NK-92 (cell line): ENCODE measurements around the gene SH3RF2.
"Not testable (repeated sequence)": the region's sequence is repeated elsewhere in the genome, so short reads cannot be mapped to it uniquely, and the experiment has no call there.

Experiments used
- DNase-seq: peaks from one replicate; lab custom pipeline; 2025; ENCODE audit not compliant: unreplicated experiment; lab: John Stamatoyannopoulos, UW

The SH3RF2 gene

DNA sequence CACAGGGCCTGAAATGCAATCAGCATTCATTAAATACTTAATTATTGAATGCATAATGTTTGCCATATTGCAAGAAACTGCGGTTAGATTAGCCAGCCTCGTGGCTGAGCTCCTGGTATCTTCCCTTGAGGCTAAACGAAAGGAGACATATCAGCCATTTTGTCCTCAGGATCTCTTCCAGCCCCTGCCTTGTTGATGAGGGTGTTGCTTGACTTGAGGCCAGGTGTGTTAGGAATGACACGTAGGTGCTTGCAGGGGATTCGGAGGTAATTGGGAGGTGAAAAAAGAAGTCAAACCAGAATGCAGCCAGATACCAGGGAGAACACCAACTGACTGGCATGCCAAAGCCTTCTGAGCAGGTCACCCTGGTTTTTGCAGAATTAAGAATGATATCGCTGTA, 12.5 kb downstream of the SH3RF2 start:
- no peak for DNase-seq

DNA sequence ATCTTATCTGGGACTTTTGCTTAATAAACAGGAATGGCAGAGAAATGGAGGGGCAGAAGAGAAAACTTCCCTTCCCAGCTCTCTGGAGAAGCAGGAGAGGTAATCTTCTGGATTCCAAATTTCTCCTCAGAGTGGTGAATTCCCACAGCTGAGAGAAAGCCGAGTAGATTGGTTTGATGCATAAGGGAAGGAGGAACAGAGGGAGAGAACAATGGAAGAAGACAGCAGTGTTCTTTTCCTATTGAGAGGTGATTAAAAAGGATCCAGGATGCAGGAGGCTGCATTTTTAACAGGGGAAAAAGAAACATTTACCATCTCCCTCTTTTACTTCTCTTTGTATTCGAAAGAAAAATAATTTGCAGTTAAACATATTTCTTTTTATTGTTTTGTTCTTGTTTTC, 13.1 kb downstream of the SH3RF2 start:
- DNase-seq, result no peak

GRCh38 chr5:145951071-145951470, 14.7 kb downstream of the SH3RF2 start:
- DNase-seq, result no peak

DNA sequence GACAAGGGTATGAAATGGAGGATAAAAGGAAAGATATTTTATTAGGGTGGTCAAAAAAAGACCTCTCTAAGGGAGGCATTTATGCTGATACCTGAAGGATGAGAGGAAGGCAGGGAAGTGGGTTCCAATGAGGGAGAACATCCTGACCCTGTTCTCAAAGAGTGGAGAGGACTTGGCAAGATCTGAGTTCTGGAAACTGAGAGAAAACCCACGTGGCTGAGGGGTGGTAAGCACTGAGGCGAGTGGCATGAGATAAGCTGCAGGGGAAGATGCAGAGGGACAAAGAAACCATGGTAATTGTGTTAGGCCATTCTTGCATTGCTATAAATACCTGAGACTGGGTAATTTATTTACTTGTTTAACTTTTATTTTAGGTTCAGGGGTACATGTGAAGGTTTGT, 16.8 kb downstream of the SH3RF2 start:
- DNase-seq, result no peak

DNA sequence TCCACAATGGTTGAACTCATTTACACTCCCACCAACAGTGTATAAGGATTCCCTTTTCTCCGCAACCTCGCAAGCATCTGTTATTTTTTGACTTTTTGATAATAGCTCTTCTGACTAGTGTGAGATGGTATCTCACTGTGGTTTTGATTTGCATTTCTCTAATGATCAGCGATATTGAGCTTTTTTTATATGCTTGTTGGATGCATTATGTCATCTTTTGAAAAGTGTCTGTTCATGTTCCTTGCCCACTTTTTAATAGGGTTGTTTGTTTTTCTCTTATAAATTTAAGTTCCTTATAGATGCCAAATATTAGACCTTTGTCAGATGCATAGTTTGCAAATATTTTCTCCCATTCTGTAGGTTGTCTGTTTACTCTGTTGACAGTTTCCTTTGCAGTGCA, 17.8 kb downstream of the SH3RF2 start:
- DNase-seq, result not testable (repeated sequence)

DNA sequence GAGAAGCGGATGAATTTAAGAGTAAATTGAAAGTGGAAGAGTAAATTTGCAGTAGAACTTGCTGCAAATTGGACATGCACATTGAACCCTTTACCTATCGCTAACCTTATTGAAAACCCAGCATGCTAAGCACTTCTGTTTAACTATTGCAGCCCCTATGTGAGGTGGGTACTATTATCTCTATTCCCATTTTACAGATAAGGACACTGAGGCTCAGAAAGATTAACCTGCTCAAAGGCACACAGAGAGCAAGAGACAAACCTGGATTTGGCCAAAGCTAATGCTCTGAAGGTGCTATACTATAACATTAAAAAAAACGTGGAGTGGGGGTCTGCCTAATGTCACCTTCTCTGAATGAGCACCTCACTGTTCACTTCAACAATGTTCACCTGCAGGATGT, 21.0 kb downstream of the SH3RF2 start:
- DNase-seq, result no peak

DNA sequence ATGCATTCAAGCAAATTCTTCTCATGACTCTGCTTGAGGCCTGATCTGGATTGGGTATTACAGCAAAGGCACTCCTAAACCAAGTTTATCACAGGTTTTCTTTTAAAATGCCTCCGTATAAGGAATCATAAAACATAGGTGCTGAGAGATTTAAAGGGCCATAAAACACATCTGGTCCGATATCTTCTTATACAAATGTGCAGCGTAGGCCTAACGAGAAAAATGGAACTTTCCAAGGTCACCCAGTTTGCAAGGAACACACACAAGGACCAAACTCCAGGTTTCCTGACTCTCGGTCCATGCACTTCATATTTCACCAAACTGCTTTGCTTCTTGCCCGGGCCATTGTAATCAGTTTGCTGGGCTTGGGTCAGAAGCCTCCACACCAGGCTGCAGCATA, 22.1 kb downstream of the SH3RF2 start:
- DNase-seq, result no peak

DNA sequence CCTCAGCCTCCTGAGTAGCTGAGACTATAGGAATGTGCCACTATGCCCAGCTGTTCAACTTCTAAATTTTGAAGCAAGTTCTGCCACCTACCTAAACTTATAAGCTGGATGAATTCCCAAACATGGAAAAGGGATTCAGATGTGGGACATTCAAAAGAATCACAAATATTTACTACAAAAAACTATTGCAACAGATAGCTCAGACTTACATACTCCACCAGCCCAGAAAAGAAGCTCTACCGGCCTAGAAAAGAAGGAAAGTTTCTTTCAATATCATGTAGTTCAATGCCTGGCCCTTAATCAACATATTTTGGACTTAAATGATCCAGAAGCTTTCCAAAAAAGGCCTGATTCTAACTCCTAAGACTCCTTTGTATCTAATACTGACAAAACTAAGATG, 23.8 kb downstream of the SH3RF2 start:
- no peak for DNase-seq

GRCh38 chr5:145960848-145961600, 24.6 kb downstream of the SH3RF2 start:
- no peak for DNase-seq

DNA sequence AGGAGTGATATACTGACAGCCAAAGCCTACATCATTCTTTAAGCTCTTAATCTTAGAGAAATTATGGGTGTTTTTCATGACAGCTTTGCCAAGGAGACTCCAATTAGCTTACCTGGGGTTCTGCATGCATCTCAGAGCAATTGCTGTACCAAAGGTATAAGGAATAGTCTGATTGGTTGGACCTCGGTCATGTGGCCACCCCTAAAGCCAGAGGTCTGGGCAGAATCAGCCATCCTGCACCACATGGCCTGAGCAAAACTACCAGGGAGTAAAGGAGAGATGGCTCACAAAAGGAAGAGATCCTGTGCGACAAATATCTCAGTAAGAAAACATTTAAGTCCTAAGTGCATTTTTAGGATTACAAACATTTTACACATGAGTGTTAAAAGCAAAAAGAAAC, 25.6 kb downstream of the SH3RF2 start:
- no peak for DNase-seq

GRCh38 chr5:145964008-145964407, 27.6 kb downstream of the SH3RF2 start:
- not testable (repeated sequence) for DNase-seq

- no peak for DNase-seq
These were observed 29.4 kb downstream of the SH3RF2 start for GRCh38 chr5:145965804-145966203.

GRCh38 chr5:145967296-145967695, 30.9 kb downstream of the SH3RF2 start:
- DNase-seq, result no peak

DNA sequence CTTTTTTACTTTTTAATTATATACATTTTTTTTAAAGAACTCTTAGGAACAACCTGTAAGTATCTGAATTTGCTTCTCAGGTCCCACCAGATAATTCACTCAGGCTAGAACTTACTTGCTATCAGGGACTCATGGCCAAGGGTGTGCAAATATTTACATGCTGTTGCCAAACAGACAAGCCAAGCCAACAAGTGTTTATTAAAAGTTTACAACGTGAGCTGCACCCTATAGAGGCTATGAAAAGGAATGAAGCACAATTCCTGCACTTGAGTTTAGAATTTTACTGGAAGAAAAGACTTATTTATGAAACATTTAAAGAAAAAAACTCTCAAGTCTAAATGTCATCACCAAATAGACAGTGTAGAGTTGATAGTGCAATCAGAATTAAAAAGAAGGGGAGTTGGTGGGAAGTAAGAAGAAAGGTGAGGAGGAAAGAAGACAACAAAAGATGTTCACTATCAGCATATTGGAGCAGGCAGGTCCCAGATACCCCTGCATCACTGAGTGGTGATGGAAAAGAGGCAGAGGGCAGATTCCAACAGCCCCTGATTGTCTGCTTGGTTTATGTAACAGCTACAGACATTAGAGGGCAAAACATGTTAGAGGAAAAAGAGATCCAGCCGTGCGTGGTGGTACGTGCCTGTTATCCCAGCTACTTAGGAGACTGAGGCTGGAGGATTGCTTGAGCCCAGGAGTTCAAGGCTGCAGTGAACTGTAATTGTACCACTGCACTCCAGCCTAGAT, 32.8 kb downstream of the SH3RF2 start:
- no peak for DNase-seq

GRCh38 chr5:145969714-145970092, 33.3 kb downstream of the SH3RF2 start:
- DNase-seq, result no peak

DNA sequence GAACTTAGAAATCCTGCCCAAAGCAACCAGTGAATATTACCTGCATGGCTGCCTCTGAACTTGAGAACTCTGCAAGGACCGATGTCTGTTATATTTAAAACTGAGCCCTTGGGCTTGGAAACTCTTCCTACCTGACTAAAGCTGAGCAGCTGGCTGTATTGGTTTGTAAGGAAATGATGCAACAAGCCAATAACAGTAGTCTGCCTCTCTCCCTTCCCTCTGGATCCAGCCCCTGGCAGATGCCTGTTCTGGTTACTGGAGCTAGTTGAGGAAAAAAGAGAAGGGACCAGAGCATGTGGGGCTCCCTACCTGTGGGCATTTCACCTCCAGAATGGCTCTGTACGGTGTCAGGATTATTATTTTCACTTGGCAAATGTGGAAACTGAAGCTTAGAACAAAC, 34.7 kb downstream of the SH3RF2 start:
- DNase-seq, result no peak

GRCh38 chr5:145971701-145972100, 35.3 kb downstream of the SH3RF2 start:
- DNase-seq, result no peak

GRCh38 chr5:145975001-145975360, 38.6 kb downstream of the SH3RF2 start:
- DNase-seq, result no peak

- no peak for DNase-seq
These were observed 39.1 kb downstream of the SH3RF2 start for GRCh38 chr5:145975361-145976066.

- no peak for DNase-seq
These were observed 40.2 kb downstream of the SH3RF2 start for GRCh38 chr5:145976431-145977155.

- no peak for DNase-seq
These were observed 41.8 kb downstream of the SH3RF2 start for GRCh38 chr5:145978171-145978570.
